HUES48 (cell line): ENCODE results near the gene RNF10.
"Not testable (repeated sequence)": the region's sequence is repeated elsewhere in the genome, so short reads cannot be mapped to it uniquely, and the experiment has no call there.

Experiments used
- H3K27ac ChIP-seq: one replicate; pipeline ENCODE4 v1.7.0; 2013; ENCODE audit warnings: low read depth, low read length, inconsistent platforms
- H3K27me3 ChIP-seq: 2 replicates; pipeline ENCODE4 v1.6.1; 2013; ENCODE audit warnings: mild to moderate bottlenecking, low read length; ENCODE audit not compliant: control insufficient read depth, insufficient read depth
- H3K36me3 ChIP-seq: 2 replicates; pipeline ENCODE4 v1.6.1; 2013; ENCODE audit warnings: low read length; ENCODE audit not compliant: control insufficient read depth, insufficient read depth
- H3K4me1 ChIP-seq: 2 replicates; pipeline ENCODE4 v1.6.1; 2013; ENCODE audit warnings: mild to moderate bottlenecking, low read length; ENCODE audit not compliant: control insufficient read depth, insufficient read depth
- H3K4me3 ChIP-seq: 2 replicates; pipeline ENCODE4 v1.5.1; 2013; ENCODE audit warnings: mild to moderate bottlenecking, low read depth, low read length
- H3K9ac ChIP-seq: 2 replicates; pipeline ENCODE4 v1.6.1; 2013; ENCODE audit warnings: mild to moderate bottlenecking, low read depth, low read length, moderate library complexity
- H3K9me3 ChIP-seq: 2 replicates; pipeline ENCODE4 v1.6.1; 2013; ENCODE audit warnings: low read length; ENCODE audit not compliant: control insufficient read depth, insufficient read depth

RNF10 gene

GRCh38 chr12:120617767-120618166 lies 83.6 kb downstream of the RNF10 start:
- not testable (repeated sequence) for H3K27me3 ChIP-seq, H3K9me3 ChIP-seq, H3K27ac ChIP-seq, H3K36me3 ChIP-seq, H3K4me1 ChIP-seq, H3K4me3 ChIP-seq, H3K9ac ChIP-seq

- Histone ChIP-seq H3K36me3 (no peaks in the 10 kb centered on the region), H3K27me3 (no peaks in the 10 kb centered on the region), H3K9me3 (no peaks in the 10 kb centered on the region), H3K4me1 (peaks cover 2% of the 10 kb centered on the region; the same call in 1 of the 2 replicates), H3K4me3 (peak overlapping the region; percentile 26; the same call in 1 of the 2 replicates), H3K27ac (no peak overlapping the region), H3K9ac (no peak overlapping the region)
Observed at GRCh38 chr12:120618954-120619615, 84.9 kb downstream of the RNF10 start.

- no peaks in the 10 kb centered on the region for H3K27me3 ChIP-seq
- no peak overlapping the region for H3K27ac ChIP-seq
- H3K4me1 ChIP-seq: peaks cover 2% of the 10 kb centered on the region; the same call in 1 of the 2 replicates
- no peaks in the 10 kb centered on the region for H3K36me3 ChIP-seq
- no peak overlapping the region for H3K4me3 ChIP-seq
- H3K9ac ChIP-seq: no peak overlapping the region
- no peaks in the 10 kb centered on the region for H3K9me3 ChIP-seq
Observed at GRCh38 chr12:120620624-120621023, 86.5 kb downstream of the RNF10 start.

- H3K9ac ChIP-seq: no peak overlapping the region
Observed at GRCh38 chr12:120625557-120626419, 91.6 kb downstream of the RNF10 start.

More at GRCh38 chr12:120625557-120626419, 91.6 kb downstream of the RNF10 start:
- Histone ChIP-seq H3K4me1 (no peaks in the 10 kb centered on the region), H3K27ac (no peak overlapping the region), H3K9me3 (no peaks in the 10 kb centered on the region), H3K4me3 (no peak overlapping the region), H3K27me3 (no peaks in the 10 kb centered on the region), H3K36me3 (no peaks in the 10 kb centered on the region)
